Smooth muscle cell of the coronary artery (primary cell): Measurements from ENCODE around the gene GGA1. TPM values are rescaled to one million over a fixed set of nuclear protein-coding genes. Genes with fewer than 3 reads are reported as not detected.

Experiments used
- total RNA-seq: library from RNA; depleted of rRNA; stranded (reverse); fragments of >200 nt; gene quantifications from 2 replicates; pipeline ENCODE4 v1.2.3, GENCODE V29; 2014; ENCODE audit warnings: low replicate concordance

The GGA1 gene
- total RNA-seq, result 29.8 and 30.0 TPM in 2 replicates

GRCh38 chr22:37608477-37609239 lies at the start of gene GGA1:
GGA1 (plus strand) TSS chr22:37608834; CDS start chr22:37608861, 27 bp downstream.

GRCh38 chr22:37559901-37560607 lies 48.6 kb upstream of the GGA1 start, which contains the start of gene CDC42EP1:
CDC42EP1 (plus strand) TSS chr22:37560480; CDS start chr22:37566350, 5,870 bp downstream.

GRCh38 chr22:37639070-37639760 lies 30.6 kb downstream of the GGA1 start, which contains the start of gene SH3BP1:
SH3BP1 (plus strand) TSS chr22:37639669; CDS start chr22:37639788, 119 bp downstream.

GRCh38 chr22:37658133-37659065 lies 49.8 kb downstream of the GGA1 start, which contains the start of gene PDXP:
PDXP (plus strand) TSS chr22:37658723; CDS start chr22:37658783, 60 bp downstream.

GRCh38 chr22:37674951-37675929 lies 66.6 kb downstream of the GGA1 start, which contains the start of gene LGALS1:
LGALS1 (plus strand) TSS chr22:37675636; CDS start chr22:37675703, 67 bp downstream.

Other genes starting within 250 kb of the GGA1 start
- under 0.01 TPM in 1 of 2 replicates, not detected in the other for gene ELFN2, start 181.4 kb upstream of the GGA1 start, total RNA-seq
- 0.08 TPM in 1 of 2 replicates, not detected in the other for gene MFNG, start 122.5 kb upstream of the GGA1 start, total RNA-seq
- gene CARD10, start 89.4 kb upstream of the GGA1 start, total RNA-seq, result 1.9 and 4.3 TPM in 2 replicates
- 3.2 and 15.3 TPM in 2 replicates for gene CDC42EP1, start 48.4 kb upstream of the GGA1 start, total RNA-seq
- gene LGALS2, start 28.7 kb upstream of the GGA1 start, total RNA-seq, result not detected in 2 replicates
- 7.6 and 8.0 TPM in 2 replicates for gene SH3BP1, start 30.8 kb downstream of the GGA1 start, total RNA-seq
- gene PDXP, start 49.9 kb downstream of the GGA1 start, total RNA-seq, result 2.5 and 8.1 TPM in 2 replicates
- gene LGALS1, start 66.8 kb downstream of the GGA1 start, total RNA-seq, result 13,609 and 14,050 TPM in 2 replicates
- gene NOL12, start 77.5 kb downstream of the GGA1 start, total RNA-seq, result 22.2 and 27.7 TPM in 2 replicates
- gene TRIOBP, start 88.2 kb downstream of the GGA1 start, total RNA-seq, result 90.2 and 131 TPM in 2 replicates
- 12.1 and 37.7 TPM in 2 replicates for gene GCAT, start 199.1 kb downstream of the GGA1 start, total RNA-seq
- gene GALR3, start 214.5 kb downstream of the GGA1 start, total RNA-seq, result not detected in 2 replicates
- 17.7 and 36.4 TPM in 2 replicates for gene ANKRD54, start 235.5 kb downstream of the GGA1 start, total RNA-seq
- 340 and 461 TPM in 2 replicates for gene EIF3L, start 240.6 kb downstream of the GGA1 start, total RNA-seq